IMR-90 (cell line): ENCODE measurements around the gene STING1.

Source experiments
- CTCF ChIP-seq: conservative IDR thresholded peaks from 2 replicates; pipeline ENCODE4 v1.5.1; 2012; ENCODE audit warnings: mild to moderate bottlenecking, low read depth, low read length, improper control_type of control experiment
- POLR2A ChIP-seq: IDR thresholded peaks from 2 replicates; pipeline ENCODE4 v1.6.1; 2012; ENCODE audit warnings: mild to moderate bottlenecking, low read depth, low read length

GRCh38 chr5:139458580-139459407 lies 23.8 kb downstream of the STING1 start:
- no peak for TF ChIP-seq CTCF
- no peak for TF ChIP-seq POLR2A
